Measurements from ENCODE around the gene CSHL1. TPM values are rescaled to one million over a fixed set of nuclear protein-coding genes. Genes with fewer than 3 reads are reported as not detected.
"Not testable (repeated sequence)": the region's sequence is repeated elsewhere in the genome, so short reads cannot be mapped to it uniquely, and the experiment has no call there.

CSHL1 gene
- total and polyA plus RNA-seq, 2 donors from 2014 or later, result not detected

GRCh38 chr17:63910096-63910495 lies 962 bp downstream of the CSHL1 start:
- no peaks in the 10 kb centered on the region for H3K27me3 ChIP-seq (ENCODE audit: control insufficient read depth, insufficient read depth, low read length)
- DNase-seq (no peak), FAIRE-seq (no peak)
- H3K4me3 ChIP-seq (ENCODE audit: low read length in 3 of 3), result no peak overlapping the region
- H3K9ac ChIP-seq (ENCODE audit: low read length in 3 of 3), result no peak overlapping the region
- no peaks in the 10 kb centered on the region for H3K36me3 ChIP-seq (ENCODE audit: control insufficient read depth in 2 of 3, insufficient read depth in 3 of 3, low read length in 3 of 3)
- intact Hi-C loops (cut with DNase I), result loop anchor here (10.0 kb wide), 2 partner anchors 105 to 225 kb away; partner anchors contain the start of gene ERN1
- H3K27ac ChIP-seq (ENCODE audit: low read depth in 2 of 2, low read length in 2 of 2), result no peak overlapping the region
- no peak for TF ChIP-seq CTCF (IDR thresholded peaks at IDR 0.05; ENCODE audit: borderline replicate concordance, extremely low read depth, insufficient read depth)
- H3K4me1 ChIP-seq (ENCODE audit: control insufficient read depth in 2 of 3, insufficient read depth in 2 of 3, low read depth in 1 of 3, low read length in 3 of 3), result no peaks in the 10 kb centered on the region
- no peaks in the 10 kb centered on the region for H3K9me3 ChIP-seq (ENCODE audit: control insufficient read depth in 2 of 3, insufficient read depth in 1 of 3, low read length in 3 of 3)

- H3K9me3 ChIP-seq (ENCODE audit: control insufficient read depth in 2 of 3, insufficient read depth in 1 of 3, low read length in 3 of 3); FAIRE-seq; H3K9ac ChIP-seq (ENCODE audit: low read length in 3 of 3); H3K4me1 ChIP-seq (ENCODE audit: control insufficient read depth in 2 of 3, insufficient read depth in 2 of 3, low read depth in 1 of 3, low read length in 3 of 3); H3K4me3 ChIP-seq (ENCODE audit: low read length in 3 of 3); intact Hi-C loops (cut with DNase I); H3K36me3 ChIP-seq (ENCODE audit: control insufficient read depth in 2 of 3, insufficient read depth in 3 of 3, low read length in 3 of 3); H3K27ac ChIP-seq (ENCODE audit: low read depth in 2 of 2, low read length in 2 of 2); H3K27me3 ChIP-seq (ENCODE audit: control insufficient read depth, insufficient read depth, low read length): not testable (repeated sequence)
- peak in 1 of 5 donors; percentile 18 for DNase-seq
Measured at GRCh38 chr17:63909586-63909985, 1.5 kb downstream of the CSHL1 start.

GRCh38 chr17:63907161-63907778 lies 3.8 kb downstream of the CSHL1 start:
- H3K9me3 ChIP-seq (ENCODE audit: control insufficient read depth in 2 of 3, insufficient read depth in 1 of 3, low read length in 3 of 3); FAIRE-seq; H3K27me3 ChIP-seq (ENCODE audit: control insufficient read depth, insufficient read depth, low read length); H3K27ac ChIP-seq (ENCODE audit: low read depth in 2 of 2, low read length in 2 of 2); H3K4me3 ChIP-seq (ENCODE audit: low read length in 3 of 3); H3K36me3 ChIP-seq (ENCODE audit: control insufficient read depth in 2 of 3, insufficient read depth in 3 of 3, low read length in 3 of 3); intact Hi-C loops (cut with DNase I); H3K4me1 ChIP-seq (ENCODE audit: control insufficient read depth in 2 of 3, insufficient read depth in 2 of 3, low read depth in 1 of 3, low read length in 3 of 3); H3K9ac ChIP-seq (ENCODE audit: low read length in 3 of 3); DNase-seq: not testable (repeated sequence)

DNA sequence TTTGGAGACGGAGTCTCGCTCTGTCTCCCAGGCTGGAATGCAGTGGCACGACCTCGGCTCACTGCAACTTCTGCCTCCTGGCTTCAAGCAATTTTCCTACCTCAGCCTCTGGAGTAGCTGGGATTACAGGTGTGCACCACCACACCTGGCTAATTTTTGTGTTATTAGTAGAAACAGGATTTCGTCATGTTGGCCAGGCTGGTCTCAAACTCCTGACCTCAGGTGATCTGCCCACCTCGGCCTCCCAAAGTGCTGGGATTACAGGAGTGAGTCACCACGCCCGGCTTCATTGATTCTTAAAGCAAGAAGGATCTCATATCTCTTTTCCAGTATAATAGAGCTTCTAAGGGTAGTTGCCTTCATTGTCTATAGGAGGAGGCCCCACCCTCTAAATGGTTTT lies 6.3 kb downstream of the CSHL1 start:
- H3K4me3 ChIP-seq (ENCODE audit: low read length in 3 of 3); H3K9ac ChIP-seq (ENCODE audit: low read length in 3 of 3); H3K27ac ChIP-seq (ENCODE audit: low read depth in 2 of 2, low read length in 2 of 2); FAIRE-seq; H3K36me3 ChIP-seq (ENCODE audit: control insufficient read depth in 2 of 3, insufficient read depth in 3 of 3, low read length in 3 of 3); H3K4me1 ChIP-seq (ENCODE audit: control insufficient read depth in 2 of 3, insufficient read depth in 2 of 3, low read depth in 1 of 3, low read length in 3 of 3); intact Hi-C loops (cut with DNase I); H3K27me3 ChIP-seq (ENCODE audit: control insufficient read depth, insufficient read depth, low read length); H3K9me3 ChIP-seq (ENCODE audit: control insufficient read depth in 2 of 3, insufficient read depth in 1 of 3, low read length in 3 of 3); DNase-seq: not testable (repeated sequence)

DNA sequence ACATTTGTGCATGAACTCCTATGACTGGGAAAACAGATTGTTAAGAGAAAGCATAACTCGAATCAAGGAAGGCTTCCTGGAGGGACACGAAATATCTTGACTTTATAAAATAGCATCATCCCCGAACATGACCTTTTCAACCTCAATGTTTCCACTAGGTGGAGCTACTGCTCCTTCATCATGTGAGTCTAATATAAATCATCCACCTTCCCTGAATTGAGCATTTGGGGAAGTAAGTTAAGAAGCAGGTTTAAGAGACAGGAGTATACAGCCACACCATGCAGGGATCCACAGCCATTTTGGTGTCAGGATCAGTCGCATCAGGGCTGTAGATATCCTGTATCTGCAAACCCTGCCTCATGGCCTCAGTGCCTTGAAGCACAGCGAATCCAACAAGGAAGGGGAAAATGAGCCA lies 7.3 kb downstream of the CSHL1 start:
- H3K4me1 ChIP-seq (ENCODE audit: control insufficient read depth in 2 of 3, insufficient read depth in 2 of 3, low read depth in 1 of 3, low read length in 3 of 3); DNase-seq; H3K9ac ChIP-seq (ENCODE audit: low read length in 3 of 3); H3K9me3 ChIP-seq (ENCODE audit: control insufficient read depth in 2 of 3, insufficient read depth in 1 of 3, low read length in 3 of 3); H3K4me3 ChIP-seq (ENCODE audit: low read length in 3 of 3); H3K27me3 ChIP-seq (ENCODE audit: control insufficient read depth, insufficient read depth, low read length); intact Hi-C loops (cut with DNase I); H3K27ac ChIP-seq (ENCODE audit: low read depth in 2 of 2, low read length in 2 of 2); H3K36me3 ChIP-seq (ENCODE audit: control insufficient read depth in 2 of 3, insufficient read depth in 3 of 3, low read length in 3 of 3): not testable (repeated sequence)
- FAIRE-seq, result peak; percentile 64

DNA sequence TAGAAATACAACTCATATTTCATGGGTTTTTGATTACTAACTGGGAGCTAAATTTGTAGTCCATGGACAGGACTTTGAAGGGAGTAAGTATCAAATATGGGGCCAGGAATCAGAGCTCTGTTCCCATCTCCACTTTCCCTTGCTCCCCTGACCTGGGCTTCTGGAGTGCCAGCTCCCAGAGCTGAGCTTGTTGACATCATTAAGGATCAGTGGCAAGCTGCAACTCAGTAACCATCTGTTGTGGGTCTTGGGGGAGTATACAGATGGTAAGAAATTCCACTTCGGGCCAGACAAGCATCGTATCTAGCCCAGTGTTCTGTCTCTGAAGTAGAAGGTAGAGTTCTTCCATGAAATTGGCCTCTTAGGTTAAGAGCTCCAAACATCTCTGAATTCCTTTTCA lies 9.1 kb downstream of the CSHL1 start:
- H3K27me3 ChIP-seq (ENCODE audit: control insufficient read depth, insufficient read depth, low read length); H3K36me3 ChIP-seq (ENCODE audit: control insufficient read depth in 2 of 3, insufficient read depth in 3 of 3, low read length in 3 of 3); H3K4me3 ChIP-seq (ENCODE audit: low read length in 3 of 3); H3K27ac ChIP-seq (ENCODE audit: low read depth in 2 of 2, low read length in 2 of 2); FAIRE-seq; intact Hi-C loops (cut with DNase I); H3K4me1 ChIP-seq (ENCODE audit: control insufficient read depth in 2 of 3, insufficient read depth in 2 of 3, low read depth in 1 of 3, low read length in 3 of 3); H3K9ac ChIP-seq (ENCODE audit: low read length in 3 of 3); H3K9me3 ChIP-seq (ENCODE audit: control insufficient read depth in 2 of 3, insufficient read depth in 1 of 3, low read length in 3 of 3): not testable (repeated sequence)
- DNase-seq, result peak in 2 of 5 donors; percentile 21 to 31

DNA sequence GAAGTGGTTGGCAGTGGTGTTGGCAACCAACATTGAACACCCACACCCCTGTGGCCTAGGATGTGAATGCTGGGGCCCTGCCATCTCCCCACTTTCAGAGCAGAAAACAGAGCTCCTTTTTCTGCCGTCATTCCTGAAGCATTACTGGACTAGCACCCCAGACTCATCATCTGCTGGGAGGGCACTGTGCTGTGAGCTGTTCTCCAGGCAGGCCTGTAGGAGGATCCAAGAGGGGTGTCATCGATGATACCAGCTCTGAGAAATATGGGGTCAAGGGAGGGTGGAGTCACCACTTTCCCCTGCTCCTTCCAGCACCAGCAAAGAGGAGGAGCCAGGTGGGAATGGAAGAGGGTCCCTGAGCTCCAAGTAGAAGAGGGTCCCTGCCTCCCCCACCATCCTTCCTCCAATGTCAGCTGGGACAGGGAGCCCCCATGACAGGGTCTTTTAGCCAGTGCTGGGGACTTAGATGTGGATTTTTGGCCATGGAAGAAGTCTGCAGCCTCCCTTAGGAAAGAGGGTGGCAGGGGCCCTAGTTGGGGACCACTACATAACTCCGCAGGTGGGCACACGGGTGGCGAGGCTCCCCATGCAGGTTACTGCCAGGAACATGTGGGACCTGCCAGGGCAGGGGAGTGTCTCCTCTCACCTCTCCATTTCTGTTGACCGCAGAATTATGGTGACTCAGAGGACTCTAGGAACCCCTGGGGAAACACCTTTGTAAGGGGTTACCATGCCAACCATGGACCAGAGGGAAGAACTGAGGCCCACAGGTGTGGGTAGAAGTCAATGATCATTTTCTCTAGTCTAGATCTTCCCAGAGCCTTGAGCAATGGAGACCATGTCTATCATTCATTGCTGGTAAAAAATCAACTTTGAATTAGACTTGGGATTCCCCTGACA lies 11.9 kb downstream of the CSHL1 start:
- H3K9ac ChIP-seq (ENCODE audit: low read length in 3 of 3); FAIRE-seq; DNase-seq; intact Hi-C loops (cut with DNase I); H3K27ac ChIP-seq (ENCODE audit: low read depth in 2 of 2, low read length in 2 of 2); H3K36me3 ChIP-seq (ENCODE audit: control insufficient read depth in 2 of 3, insufficient read depth in 3 of 3, low read length in 3 of 3); H3K9me3 ChIP-seq (ENCODE audit: control insufficient read depth in 2 of 3, insufficient read depth in 1 of 3, low read length in 3 of 3); H3K27me3 ChIP-seq (ENCODE audit: control insufficient read depth, insufficient read depth, low read length); H3K4me3 ChIP-seq (ENCODE audit: low read length in 3 of 3); H3K4me1 ChIP-seq (ENCODE audit: control insufficient read depth in 2 of 3, insufficient read depth in 2 of 3, low read depth in 1 of 3, low read length in 3 of 3): not testable (repeated sequence)

Measured in kidney (tissue), 14 donors.